ENCODE data around the gene GAK. TPM values are rescaled to one million over a fixed set of nuclear protein-coding genes. Genes with fewer than 3 reads are reported as not detected.

GAK gene
- total RNA-seq, 6 experiments from 2014 or later = 65.8 to 72.9 (median 69.1) TPM

GRCh38 chr4:899556-899906, 32.6 kb downstream of the GAK start:
- H3K4me3 Mint-ChIP-seq = no peak overlapping the region
- H3K4me1 Mint-ChIP-seq (ENCODE audit: low read depth) = no peaks in the 10 kb centered on the region
- TF ChIP-seq, protein P1, sequence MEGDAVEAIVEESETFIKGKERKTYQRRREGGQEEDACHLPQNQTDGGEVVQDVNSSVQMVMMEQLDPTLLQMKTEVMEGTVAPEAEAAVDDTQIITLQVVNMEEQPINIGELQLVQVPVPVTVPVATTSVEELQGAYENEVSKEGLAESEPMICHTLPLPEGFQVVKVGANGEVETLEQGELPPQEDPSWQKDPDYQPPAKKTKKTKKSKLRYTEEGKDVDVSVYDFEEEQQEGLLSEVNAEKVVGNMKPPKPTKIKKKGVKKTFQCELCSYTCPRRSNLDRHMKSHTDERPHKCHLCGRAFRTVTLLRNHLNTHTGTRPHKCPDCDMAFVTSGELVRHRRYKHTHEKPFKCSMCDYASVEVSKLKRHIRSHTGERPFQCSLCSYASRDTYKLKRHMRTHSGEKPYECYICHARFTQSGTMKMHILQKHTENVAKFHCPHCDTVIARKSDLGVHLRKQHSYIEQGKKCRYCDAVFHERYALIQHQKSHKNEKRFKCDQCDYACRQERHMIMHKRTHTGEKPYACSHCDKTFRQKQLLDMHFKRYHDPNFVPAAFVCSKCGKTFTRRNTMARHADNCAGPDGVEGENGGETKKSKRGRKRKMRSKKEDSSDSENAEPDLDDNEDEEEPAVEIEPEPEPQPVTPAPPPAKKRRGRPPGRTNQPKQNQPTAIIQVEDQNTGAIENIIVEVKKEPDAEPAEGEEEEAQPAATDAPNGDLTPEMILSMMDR (IDR thresholded peaks at IDR 0.05) = no peak
- H3K9me3 Mint-ChIP-seq = no peaks in the 10 kb centered on the region
- no peak for DNase-seq
- no peaks in the 10 kb centered on the region; the same call in 1 of the 2 replicates for H3K36me3 Mint-ChIP-seq (ENCODE audit: low read depth)
- H3K27ac Mint-ChIP-seq = no peak overlapping the region; the same call in none of the 2 replicates
- H3K27me3 Mint-ChIP-seq (ENCODE audit: insufficient read depth) = no peaks in the 10 kb centered on the region; the same call in 1 of the 2 replicates

DNA sequence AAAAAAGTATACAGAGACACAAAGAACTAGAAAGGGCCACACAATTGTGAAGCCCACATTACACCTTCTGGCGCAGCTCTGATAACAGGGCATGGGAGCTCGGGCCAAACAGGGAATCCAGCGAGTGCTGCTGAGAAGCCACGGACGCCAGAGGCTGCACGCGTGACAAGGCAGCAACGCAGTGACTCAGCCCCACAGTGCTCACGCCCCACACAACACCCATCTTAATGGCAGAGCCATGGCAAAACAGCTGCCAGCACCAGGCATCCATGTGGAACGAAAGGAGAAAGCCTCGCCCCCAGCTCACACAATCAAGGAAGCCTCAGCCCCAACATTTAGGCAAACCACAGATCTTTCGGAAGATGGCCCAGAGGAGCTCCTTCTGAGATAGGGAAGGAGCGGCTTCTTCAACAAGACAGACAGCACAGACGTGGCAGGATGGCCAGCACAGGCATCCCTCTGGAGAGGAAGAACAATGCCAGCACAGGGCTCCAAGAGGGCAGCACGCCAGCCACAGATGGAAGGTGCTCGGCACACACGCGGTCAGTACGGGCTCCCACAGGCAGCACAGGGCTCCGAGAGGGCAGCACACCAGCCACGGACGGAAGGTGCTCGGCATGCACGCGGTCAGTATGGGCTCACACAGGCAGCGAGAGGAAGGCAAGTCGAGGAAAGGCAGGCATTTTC, 33.1 kb downstream of the GAK start:
- DNase-seq = no peak
- H3K9me3 Mint-ChIP-seq = no peaks in the 10 kb centered on the region
- no peaks in the 10 kb centered on the region; the same call in 1 of the 2 replicates for H3K27me3 Mint-ChIP-seq (ENCODE audit: insufficient read depth)
- H3K36me3 Mint-ChIP-seq (ENCODE audit: low read depth) = no peaks in the 10 kb centered on the region; the same call in 1 of the 2 replicates
- TF ChIP-seq, protein P1 (IDR thresholded peaks at IDR 0.05) = no peak
- no peak overlapping the region for H3K4me3 Mint-ChIP-seq
- no peaks in the 10 kb centered on the region for H3K4me1 Mint-ChIP-seq (ENCODE audit: low read depth)
- H3K27ac Mint-ChIP-seq = no peak overlapping the region; the same call in 1 of the 2 replicates

DNA sequence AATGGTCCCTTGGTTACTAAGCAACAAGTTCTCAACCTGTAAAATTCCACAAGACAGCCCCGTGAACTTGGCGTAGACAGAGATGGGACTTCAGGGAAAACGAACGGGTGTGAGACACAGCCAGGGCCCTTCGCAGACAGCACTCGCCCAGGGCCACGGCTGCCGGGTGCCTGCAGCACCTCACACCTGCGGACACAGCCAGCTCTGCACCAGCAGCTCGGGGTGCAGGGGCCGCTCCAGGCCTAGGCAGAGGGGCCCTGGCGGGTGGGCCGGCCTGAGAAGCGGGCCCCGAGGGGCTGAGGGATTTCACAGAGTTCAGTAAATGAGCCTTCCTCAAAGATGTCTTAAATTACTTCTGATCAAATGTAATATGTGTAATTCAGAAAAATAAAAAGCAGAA, 34.0 kb downstream of the GAK start:
- H3K4me1 Mint-ChIP-seq (ENCODE audit: low read depth) = no peaks in the 10 kb centered on the region
- H3K27ac Mint-ChIP-seq = no peak overlapping the region
- H3K4me3 Mint-ChIP-seq = no peak overlapping the region
- DNase-seq = no peak
- no peaks in the 10 kb centered on the region; the same call in 1 of the 2 replicates for H3K36me3 Mint-ChIP-seq (ENCODE audit: low read depth)
- H3K27me3 Mint-ChIP-seq (ENCODE audit: insufficient read depth) = no peaks in the 10 kb centered on the region; the same call in 1 of the 2 replicates
- TF ChIP-seq, protein P1 (IDR thresholded peaks at IDR 0.05) = no peak
- no peaks in the 10 kb centered on the region for H3K9me3 Mint-ChIP-seq

DNA sequence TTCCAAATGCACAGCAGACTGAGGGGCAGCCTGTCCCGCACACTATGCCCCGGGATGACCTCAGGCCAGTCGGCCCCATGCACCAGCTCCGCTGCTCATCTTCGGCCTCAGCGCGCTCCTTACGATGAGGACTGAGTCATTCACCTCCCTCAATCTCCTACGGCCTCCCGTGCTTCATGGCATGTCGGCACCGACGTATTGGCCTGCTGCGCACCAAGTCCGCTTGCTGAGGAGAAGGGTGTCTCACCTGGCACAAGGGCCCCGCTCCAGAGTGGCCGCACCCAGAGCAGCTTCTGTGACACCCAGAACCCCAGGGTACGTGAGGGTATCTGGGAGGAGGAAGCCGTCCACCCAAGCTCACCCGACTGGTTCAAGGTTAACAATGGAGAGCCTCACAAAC, 35.5 kb downstream of the GAK start:
- TF ChIP-seq, protein P1 (IDR thresholded peaks at IDR 0.05) = no peak
- no peaks in the 10 kb centered on the region; the same call in 1 of the 2 replicates for H3K27me3 Mint-ChIP-seq (ENCODE audit: insufficient read depth)
- H3K36me3 Mint-ChIP-seq (ENCODE audit: low read depth) = no peaks in the 10 kb centered on the region; the same call in 1 of the 2 replicates
- H3K27ac Mint-ChIP-seq = no peak overlapping the region
- DNase-seq = no peak
- H3K9me3 Mint-ChIP-seq = no peaks in the 10 kb centered on the region
- no peak overlapping the region for H3K4me3 Mint-ChIP-seq
- H3K4me1 Mint-ChIP-seq (ENCODE audit: low read depth) = no peaks in the 10 kb centered on the region

GRCh38 chr4:896216-896615, 35.9 kb downstream of the GAK start:
- Mint-ChIP-seq H3K4me1 (ENCODE audit: low read depth) (no peaks in the 10 kb centered on the region), H3K27me3 (ENCODE audit: insufficient read depth) (no peaks in the 10 kb centered on the region; the same call in 1 of the 2 replicates), H3K36me3 (ENCODE audit: low read depth) (no peaks in the 10 kb centered on the region; the same call in 1 of the 2 replicates)

More at GRCh38 chr4:896216-896615, 35.9 kb downstream of the GAK start:
- H3K27ac Mint-ChIP-seq = no peak overlapping the region
- H3K4me3 Mint-ChIP-seq = no peak overlapping the region
- no peak for DNase-seq
- TF ChIP-seq, protein P1 (IDR thresholded peaks at IDR 0.05) = peak; percentile 27; the same call in 1 of the 2 replicates
- no peaks in the 10 kb centered on the region for H3K9me3 Mint-ChIP-seq
